Thoracic aorta (tissue), 2 donors: ENCODE results near the gene BTBD18. TPM values are rescaled to one million over a fixed set of nuclear protein-coding genes. Genes with fewer than 3 reads are reported as not detected.

Source experiments
- ATAC-seq: fragments of 150-250 bp; one replicate; pipeline ENCODE4 v1.8.0; 2017; ENCODE audit warnings: low read depth; ENCODE audit not compliant: insufficient number of reproducible peaks, low FRiP score
- DNase-seq: peaks from one replicate; pipeline ENCODE4 v3.0.0-alpha.2; 2020; ENCODE audit warnings: low spot score
- H3K27ac ChIP-seq, 2 donors: fragments of 200-600 bp; sonication (generic); 1 replicate in 1 of 2; 2 replicates in 1 of 2; pipeline ENCODE4 v1.5.1; 2016; ENCODE audit warnings: mild to moderate bottlenecking in 2 of 2, moderate library complexity in 2 of 2
- H3K27me3 ChIP-seq: fragments of 200-600 bp; sonication (generic); replicated peaks from 2 replicates; pipeline ENCODE4 v1.6.0; 2016; ENCODE audit warnings: mild to moderate bottlenecking; ENCODE audit not compliant: insufficient read depth
- H3K36me3 ChIP-seq: fragments of 200-600 bp; sonication (generic); one replicate; pipeline ENCODE4 v1.5.1; 2016
- H3K4me1 ChIP-seq, 2 donors: fragments of 200-600 bp; sonication (generic); 1 replicate in 1 of 2; 2 replicates in 1 of 2; pipeline versions ENCODE4 v1.5.1 to v1.6.0; 2016; ENCODE audit warnings: low read depth in 2 of 2, mild to moderate bottlenecking in 1 of 2; ENCODE audit not compliant: control insufficient read depth in 1 of 2
- H3K4me3 ChIP-seq: fragments of 200-600 bp; sonication (generic); 2 replicates; pipeline ENCODE4 v1.5.1; 2016; ENCODE audit warnings: mild to moderate bottlenecking
- H3K9me3 ChIP-seq: fragments of 200-600 bp; sonication (generic); 2 replicates; pipeline ENCODE4 v1.5.1; 2016
- CTCF ChIP-seq: fragments of 200-600 bp; sonication (generic); IDR thresholded peaks from one replicate; pipeline ENCODE4 v1.5.1; 2019; ENCODE audit warnings: antibody characterized with exemption
- total RNA-seq, 2 donors: library from RNA; depleted of rRNA; stranded (reverse); fragments of >200 nt; gene quantifications; one replicate each; pipeline versions ENCODE4 v1.1.0 to v1.2.3, GENCODE V29; 2016

The BTBD18 gene
- total RNA-seq, 2 donors from 2014 or later = not detected

DNA sequence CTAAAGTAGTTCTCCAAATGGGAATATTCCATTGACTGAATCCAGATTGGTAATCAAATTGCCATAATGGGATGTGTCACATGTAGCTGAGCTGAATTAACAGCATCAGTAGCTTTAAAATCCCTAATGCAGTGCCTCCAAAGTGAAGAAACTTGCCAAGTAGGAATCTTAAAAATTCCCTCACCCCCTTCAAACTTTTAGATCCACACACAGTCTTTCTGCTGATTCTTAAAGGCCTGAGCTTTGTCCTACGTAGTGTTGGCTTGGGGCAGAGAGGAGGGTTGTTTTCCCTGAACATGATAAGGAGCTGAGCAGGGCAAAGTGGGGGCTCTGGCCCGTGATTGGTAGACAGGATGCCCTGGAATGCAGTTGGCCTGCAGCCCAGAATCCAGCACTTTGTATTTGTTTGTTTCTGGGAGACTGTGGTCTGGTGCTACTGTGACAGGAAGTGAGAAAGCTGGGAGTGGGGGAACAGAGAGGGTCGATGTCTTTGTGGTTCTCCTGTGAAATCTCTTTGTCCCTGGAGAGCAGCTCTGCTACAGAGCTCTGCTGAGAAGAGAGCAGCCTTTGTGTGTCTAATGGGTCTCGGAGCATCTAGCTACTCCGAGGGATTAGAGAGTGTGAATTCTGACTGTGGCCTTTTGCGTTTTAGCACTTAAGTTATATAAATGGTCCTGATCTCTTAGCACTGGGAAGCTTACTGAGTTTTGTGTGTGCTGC lies 26.9 kb upstream of the BTBD18 start:
- Histone ChIP-seq H3K4me3 (peak overlapping the region; percentile 42), H3K27ac (peak overlapping the region; percentile 70 to 87), H3K27me3 (no peaks in the 10 kb centered on the region), H3K4me1 (peaks cover 67 to 82% of the 10 kb centered on the region in 2 donors), H3K36me3 (no peaks in the 10 kb centered on the region), H3K9me3 (no peaks in the 10 kb centered on the region)
- DNase-seq = peak; percentile 64
- TF ChIP-seq CTCF = no peak
- ATAC-seq = peak; percentile 85

DNA sequence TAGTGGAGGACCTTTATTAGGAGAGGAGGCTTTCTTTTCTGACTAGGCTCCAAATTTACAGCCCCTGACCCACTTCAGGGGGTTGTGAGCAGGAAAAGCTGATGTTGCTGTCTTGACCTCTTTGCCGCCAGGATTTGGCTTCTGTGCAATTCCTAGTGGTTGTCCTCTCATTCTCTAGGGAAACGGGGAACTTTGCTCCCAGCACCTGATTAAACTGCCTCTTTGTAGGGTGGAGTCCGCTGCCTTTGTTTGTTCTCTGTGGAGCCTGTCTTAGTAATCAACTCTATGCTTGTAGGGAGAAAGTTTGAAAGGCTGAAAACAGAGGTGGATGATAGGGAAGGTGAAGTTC lies 26.3 kb upstream of the BTBD18 start:
- no peak for ATAC-seq
- peaks cover 71 to 87% of the 10 kb centered on the region in 2 donors for H3K4me1 ChIP-seq

DNA sequence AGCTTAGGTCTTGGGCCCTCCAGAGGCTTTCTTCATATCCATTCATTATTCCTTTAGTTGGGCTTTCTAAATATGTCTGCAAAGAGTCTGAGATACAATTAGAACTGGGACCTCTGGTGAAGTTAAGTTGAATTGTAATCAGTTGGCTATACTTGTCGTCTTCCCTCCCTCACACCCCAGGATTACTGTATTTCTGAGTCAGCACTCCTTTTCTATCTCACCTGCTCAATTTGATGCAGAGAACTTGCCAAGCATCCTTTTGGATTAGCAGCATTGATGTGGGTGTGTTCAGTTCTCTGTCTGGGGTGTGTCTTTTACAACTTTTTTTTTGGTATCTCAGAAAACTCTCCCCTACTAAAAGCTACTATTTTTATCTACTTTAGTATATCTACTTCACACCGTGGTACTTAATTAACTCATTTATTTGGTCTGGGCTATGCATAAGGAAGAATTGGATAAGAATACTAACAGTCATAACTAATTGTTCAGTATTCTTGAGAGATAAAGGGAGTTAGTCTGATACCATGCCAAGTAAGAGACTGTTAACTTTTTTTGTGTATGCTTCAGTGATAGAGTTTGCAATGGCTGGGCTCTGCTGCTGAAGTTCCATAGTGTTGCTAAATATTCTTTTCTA lies 25.1 kb upstream of the BTBD18 start:
- Histone ChIP-seq H3K27me3 (no peaks in the 10 kb centered on the region), H3K9me3 (no peaks in the 10 kb centered on the region), H3K27ac (peak overlapping the region; percentile 70 to 87), H3K4me1 (peaks cover 76 to 94% of the 10 kb centered on the region in 2 donors), H3K36me3 (no peaks in the 10 kb centered on the region), H3K4me3 (peak overlapping the region; percentile 57)
- no peak for TF ChIP-seq CTCF
- DNase-seq (no peak), ATAC-seq (no peak)

More for the DNA sequence above, 26.3 kb upstream of the BTBD18 start:
- no peak for TF ChIP-seq CTCF
- no peaks in the 10 kb centered on the region for H3K9me3 ChIP-seq
- no peak for DNase-seq
- peak overlapping the region; percentile 42 for H3K4me3 ChIP-seq
- H3K27ac ChIP-seq = peak overlapping the region; percentile 70 to 87
- no peaks in the 10 kb centered on the region for H3K27me3 ChIP-seq
- no peaks in the 10 kb centered on the region for H3K36me3 ChIP-seq

- H3K9me3 ChIP-seq = no peaks in the 10 kb centered on the region
- peaks cover 73 to 90% of the 10 kb centered on the region in 2 donors for H3K4me1 ChIP-seq
- no peak for DNase-seq
- H3K36me3 ChIP-seq = no peaks in the 10 kb centered on the region
- H3K27me3 ChIP-seq = no peaks in the 10 kb centered on the region
- ATAC-seq = no peak
- peak overlapping the region in 1 of 2 donors; percentile 70 for H3K27ac ChIP-seq
- TF ChIP-seq CTCF = no peak
- peak overlapping the region; percentile 57 for H3K4me3 ChIP-seq
Measured at GRCh38 chr11:57776031-57776521, 24.5 kb upstream of the BTBD18 start.

DNA sequence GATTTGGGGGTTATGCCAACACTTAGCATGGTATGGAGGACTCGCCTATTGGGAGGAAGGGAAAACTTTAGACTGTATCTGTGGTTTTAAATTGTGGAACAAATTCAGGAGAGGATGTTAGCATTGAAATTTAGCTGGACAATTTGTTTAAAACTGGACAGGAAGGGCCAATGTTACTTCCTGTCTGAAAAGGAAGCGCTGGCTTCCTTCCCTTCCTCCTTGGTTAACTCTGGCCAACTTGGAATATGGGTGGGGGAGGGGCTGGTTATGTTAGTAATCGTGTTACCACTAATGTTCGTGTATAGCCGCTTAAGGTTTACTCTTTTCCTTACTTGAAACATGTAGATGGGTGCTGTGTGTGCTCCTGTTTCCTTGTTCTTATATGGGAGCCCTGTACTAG lies 23.9 kb upstream of the BTBD18 start:
- peak overlapping the region; percentile 57 for H3K4me3 ChIP-seq
- peaks cover 79 to 89% of the 10 kb centered on the region in 2 donors for H3K4me1 ChIP-seq
- no peaks in the 10 kb centered on the region for H3K27me3 ChIP-seq
- DNase-seq = no peak
- no peaks in the 10 kb centered on the region for H3K9me3 ChIP-seq
- peak overlapping the region in 1 of 2 donors; percentile 70 for H3K27ac ChIP-seq
- TF ChIP-seq CTCF = no peak
- no peak for ATAC-seq
- no peaks in the 10 kb centered on the region for H3K36me3 ChIP-seq
